H1 (cell line): Measurements from ENCODE around the gene MMP17. TPM values are rescaled to one million over a fixed set of nuclear protein-coding genes. Genes with fewer than 3 reads are reported as not detected.

Experiments used
- CTBP2 ChIP-seq: IDR thresholded peaks from 2 replicates; pipeline ENCODE4 v1.7.0; 2011; ENCODE audit warnings: borderline replicate concordance, mild to moderate bottlenecking, moderate library complexity, mixed read lengths, low read length; ENCODE audit not compliant: insufficient read depth, insufficient read length
- JUN ChIP-seq: IDR thresholded peaks from 2 replicates; pipeline ENCODE4 v1.6.1; 2011; ENCODE audit warnings: low read depth, mild to moderate bottlenecking, improper control_type of control experiment, low read length
- JUND ChIP-seq: IDR thresholded peaks from 2 replicates; pipeline ENCODE4 v1.6.1; 2011; ENCODE audit warnings: mild to moderate bottlenecking, improper control_type of control experiment, low read length
- NANOG ChIP-seq: IDR thresholded peaks from 2 replicates; pipeline ENCODE4 v1.6.1; 2011; ENCODE audit warnings: low read length, low read depth, mild to moderate bottlenecking, inconsistent platforms; ENCODE audit not compliant: insufficient read depth, poor library complexity, severe bottlenecking
- POLR2AphosphoS5 ChIP-seq: IDR thresholded peaks from 2 replicates; pipeline ENCODE4 v1.6.1; 2011; ENCODE audit warnings: low read depth, low read length
- POU5F1 ChIP-seq: IDR thresholded peaks from 2 replicates; pipeline ENCODE4 v1.6.1; 2011; ENCODE audit warnings: low read depth, mild to moderate bottlenecking, low read length, moderate library complexity
- SAP30 ChIP-seq: fragments of 300-600 bp; sonication (generic); IDR thresholded peaks from 2 replicates; pipeline ENCODE4 v1.7.1; 2012; ENCODE audit warnings: low read length, moderate library complexity, mild to moderate bottlenecking, inconsistent platforms; ENCODE audit not compliant: insufficient read depth, insufficient replicate concordance
- TAF1 ChIP-seq: IDR thresholded peaks from 2 replicates; pipeline ENCODE4 v1.6.1; 2011; ENCODE audit warnings: mild to moderate bottlenecking, low read depth, low read length
- TEAD4 ChIP-seq: IDR thresholded peaks from 2 replicates; pipeline ENCODE4 v1.6.1; 2012; ENCODE audit warnings: low read depth, low read length, inconsistent platforms, mixed read lengths
- USF2 ChIP-seq: IDR thresholded peaks from 2 replicates; pipeline ENCODE4 v1.6.1; 2011; ENCODE audit warnings: low read length, improper control_type of control experiment
- polyA plus RNA-seq, 7 experiments: library from polyadenylated mRNA; depleted of rRNA in 3 of 7; stranded (reverse) in 5 of 7; unstranded in 2 of 7; fragments of >200 nt in 5 of 7; fragments of 200-250 nt in 2 of 7; gene quantifications; 1 replicate in 5 of 7; 2 replicates in 1 of 7; 4 replicates in 1 of 7; pipeline versions ENCODE4 v1.2.1 to v1.2.3, GENCODE V29; 2011 to 2013; ENCODE audit warnings: missing spikeins in 2 of 7, mixed read lengths in 2 of 7
- total RNA-seq: library from RNA; stranded (reverse); fragmentation: NEBNext Ultra II Directional; extraction: Animal tissue kit (Norgen Biotek cat#: 25700); gene quantifications from 2 replicates; pipeline ENCODE4 v1.2.1, GENCODE V29; 2021
- TF ChIP-seq, protein P1 (sequence below): fragments of 300-600 bp; sonication (generic); IDR thresholded peaks from 2 replicates; pipeline ENCODE4 v1.7.1; 2012; ENCODE audit warnings: low read length, moderate library complexity, mild to moderate bottlenecking, inconsistent platforms; ENCODE audit not compliant: insufficient replicate concordance

The MMP17 gene
- total and polyA plus RNA-seq, 2 of the 8 experiments (the other 6 are each of a cell fraction or from before 2014, with no cell fraction given), result 41.3 to 53.8 TPM

- TF ChIP-seq, protein P1, sequence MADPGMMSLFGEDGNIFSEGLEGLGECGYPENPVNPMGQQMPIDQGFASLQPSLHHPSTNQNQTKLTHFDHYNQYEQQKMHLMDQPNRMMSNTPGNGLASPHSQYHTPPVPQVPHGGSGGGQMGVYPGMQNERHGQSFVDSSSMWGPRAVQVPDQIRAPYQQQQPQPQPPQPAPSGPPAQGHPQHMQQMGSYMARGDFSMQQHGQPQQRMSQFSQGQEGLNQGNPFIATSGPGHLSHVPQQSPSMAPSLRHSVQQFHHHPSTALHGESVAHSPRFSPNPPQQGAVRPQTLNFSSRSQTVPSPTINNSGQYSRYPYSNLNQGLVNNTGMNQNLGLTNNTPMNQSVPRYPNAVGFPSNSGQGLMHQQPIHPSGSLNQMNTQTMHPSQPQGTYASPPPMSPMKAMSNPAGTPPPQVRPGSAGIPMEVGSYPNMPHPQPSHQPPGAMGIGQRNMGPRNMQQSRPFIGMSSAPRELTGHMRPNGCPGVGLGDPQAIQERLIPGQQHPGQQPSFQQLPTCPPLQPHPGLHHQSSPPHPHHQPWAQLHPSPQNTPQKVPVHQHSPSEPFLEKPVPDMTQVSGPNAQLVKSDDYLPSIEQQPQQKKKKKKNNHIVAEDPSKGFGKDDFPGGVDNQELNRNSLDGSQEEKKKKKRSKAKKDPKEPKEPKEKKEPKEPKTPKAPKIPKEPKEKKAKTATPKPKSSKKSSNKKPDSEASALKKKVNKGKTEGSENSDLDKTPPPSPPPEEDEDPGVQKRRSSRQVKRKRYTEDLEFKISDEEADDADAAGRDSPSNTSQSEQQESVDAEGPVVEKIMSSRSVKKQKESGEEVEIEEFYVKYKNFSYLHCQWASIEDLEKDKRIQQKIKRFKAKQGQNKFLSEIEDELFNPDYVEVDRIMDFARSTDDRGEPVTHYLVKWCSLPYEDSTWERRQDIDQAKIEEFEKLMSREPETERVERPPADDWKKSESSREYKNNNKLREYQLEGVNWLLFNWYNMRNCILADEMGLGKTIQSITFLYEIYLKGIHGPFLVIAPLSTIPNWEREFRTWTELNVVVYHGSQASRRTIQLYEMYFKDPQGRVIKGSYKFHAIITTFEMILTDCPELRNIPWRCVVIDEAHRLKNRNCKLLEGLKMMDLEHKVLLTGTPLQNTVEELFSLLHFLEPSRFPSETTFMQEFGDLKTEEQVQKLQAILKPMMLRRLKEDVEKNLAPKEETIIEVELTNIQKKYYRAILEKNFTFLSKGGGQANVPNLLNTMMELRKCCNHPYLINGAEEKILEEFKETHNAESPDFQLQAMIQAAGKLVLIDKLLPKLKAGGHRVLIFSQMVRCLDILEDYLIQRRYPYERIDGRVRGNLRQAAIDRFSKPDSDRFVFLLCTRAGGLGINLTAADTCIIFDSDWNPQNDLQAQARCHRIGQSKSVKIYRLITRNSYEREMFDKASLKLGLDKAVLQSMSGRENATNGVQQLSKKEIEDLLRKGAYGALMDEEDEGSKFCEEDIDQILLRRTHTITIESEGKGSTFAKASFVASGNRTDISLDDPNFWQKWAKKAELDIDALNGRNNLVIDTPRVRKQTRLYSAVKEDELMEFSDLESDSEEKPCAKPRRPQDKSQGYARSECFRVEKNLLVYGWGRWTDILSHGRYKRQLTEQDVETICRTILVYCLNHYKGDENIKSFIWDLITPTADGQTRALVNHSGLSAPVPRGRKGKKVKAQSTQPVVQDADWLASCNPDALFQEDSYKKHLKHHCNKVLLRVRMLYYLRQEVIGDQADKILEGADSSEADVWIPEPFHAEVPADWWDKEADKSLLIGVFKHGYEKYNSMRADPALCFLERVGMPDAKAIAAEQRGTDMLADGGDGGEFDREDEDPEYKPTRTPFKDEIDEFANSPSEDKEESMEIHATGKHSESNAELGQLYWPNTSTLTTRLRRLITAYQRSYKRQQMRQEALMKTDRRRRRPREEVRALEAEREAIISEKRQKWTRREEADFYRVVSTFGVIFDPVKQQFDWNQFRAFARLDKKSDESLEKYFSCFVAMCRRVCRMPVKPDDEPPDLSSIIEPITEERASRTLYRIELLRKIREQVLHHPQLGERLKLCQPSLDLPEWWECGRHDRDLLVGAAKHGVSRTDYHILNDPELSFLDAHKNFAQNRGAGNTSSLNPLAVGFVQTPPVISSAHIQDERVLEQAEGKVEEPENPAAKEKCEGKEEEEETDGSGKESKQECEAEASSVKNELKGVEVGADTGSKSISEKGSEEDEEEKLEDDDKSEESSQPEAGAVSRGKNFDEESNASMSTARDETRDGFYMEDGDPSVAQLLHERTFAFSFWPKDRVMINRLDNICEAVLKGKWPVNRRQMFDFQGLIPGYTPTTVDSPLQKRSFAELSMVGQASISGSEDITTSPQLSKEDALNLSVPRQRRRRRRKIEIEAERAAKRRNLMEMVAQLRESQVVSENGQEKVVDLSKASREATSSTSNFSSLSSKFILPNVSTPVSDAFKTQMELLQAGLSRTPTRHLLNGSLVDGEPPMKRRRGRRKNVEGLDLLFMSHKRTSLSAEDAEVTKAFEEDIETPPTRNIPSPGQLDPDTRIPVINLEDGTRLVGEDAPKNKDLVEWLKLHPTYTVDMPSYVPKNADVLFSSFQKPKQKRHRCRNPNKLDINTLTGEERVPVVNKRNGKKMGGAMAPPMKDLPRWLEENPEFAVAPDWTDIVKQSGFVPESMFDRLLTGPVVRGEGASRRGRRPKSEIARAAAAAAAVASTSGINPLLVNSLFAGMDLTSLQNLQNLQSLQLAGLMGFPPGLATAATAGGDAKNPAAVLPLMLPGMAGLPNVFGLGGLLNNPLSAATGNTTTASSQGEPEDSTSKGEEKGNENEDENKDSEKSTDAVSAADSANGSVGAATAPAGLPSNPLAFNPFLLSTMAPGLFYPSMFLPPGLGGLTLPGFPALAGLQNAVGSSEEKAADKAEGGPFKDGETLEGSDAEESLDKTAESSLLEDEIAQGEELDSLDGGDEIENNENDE, result no peak
- TF ChIP-seq NANOG, result no peak
- no peak for TF ChIP-seq TAF1
- TF ChIP-seq POU5F1, result no peak
- no peak for TF ChIP-seq TEAD4
- no peak for TF ChIP-seq JUND
- TF ChIP-seq POLR2AphosphoS5, result no peak
- no peak for TF ChIP-seq USF2
- TF ChIP-seq SAP30, result no peak
- TF ChIP-seq CTBP2, result no peak
- TF ChIP-seq JUN, result no peak
Measured at GRCh38 chr12:131842169-131842568, 14.0 kb downstream of the MMP17 start (continued).
